GM12878 (cell line): ENCODE data around the gene FOXB2.

Experiments used
- CEBPB ChIP-seq, 2 experiments: fragments of 150-350 bp in 1 of 2; IDR thresholded peaks; 2 replicates each; pipeline ENCODE4 v1.6.1; 2012 to 2014; ENCODE audit warnings: low read depth in 2 of 2, low read length in 2 of 2, borderline replicate concordance in 1 of 2, inconsistent platforms in 1 of 2
- FOXM1 ChIP-seq: IDR thresholded peaks from 2 replicates; pipeline ENCODE4 v1.6.1; 2012; ENCODE audit warnings: low read depth, mild to moderate bottlenecking, inconsistent platforms, low read length, moderate library complexity
- MYB ChIP-seq: fragments of 150-350 bp; IDR thresholded peaks from 2 replicates; pipeline ENCODE4 v1.6.1; 2014; ENCODE audit warnings: mild to moderate bottlenecking, low read depth, low read length, borderline replicate concordance
- SMC3 ChIP-seq: IDR thresholded peaks from 2 replicates; pipeline ENCODE4 v1.6.1; 2011; ENCODE audit warnings: low read length, improper control_type of control experiment, borderline replicate concordance
- TARDBP ChIP-seq: IDR thresholded peaks from 2 replicates; pipeline ENCODE4 v1.6.1; 2016; ENCODE audit warnings: borderline replicate concordance
- TF ChIP-seq, protein P1 (sequence below), 3 experiments: IDR thresholded peaks in 2 of 3; conservative IDR thresholded peaks in 1 of 3; 2 replicates each; pipeline ENCODE4 v1.5.1; 2011; ENCODE audit warnings: low read depth in 3 of 3, low read length in 3 of 3, mild to moderate bottlenecking in 3 of 3, control low read depth in 2 of 3, moderate library complexity in 2 of 3, inconsistent platforms in 1 of 3, mixed read lengths in 1 of 3; ENCODE audit not compliant: control insufficient read depth in 2 of 3, insufficient read depth in 1 of 3; ENCODE audit errors: extremely low read depth in 1 of 3
- TF ChIP-seq, protein P2 (sequence below): IDR thresholded peaks from 2 replicates; pipeline ENCODE4 v1.6.1; 2012; ENCODE audit warnings: mild to moderate bottlenecking, low read depth, low read length

DNA sequence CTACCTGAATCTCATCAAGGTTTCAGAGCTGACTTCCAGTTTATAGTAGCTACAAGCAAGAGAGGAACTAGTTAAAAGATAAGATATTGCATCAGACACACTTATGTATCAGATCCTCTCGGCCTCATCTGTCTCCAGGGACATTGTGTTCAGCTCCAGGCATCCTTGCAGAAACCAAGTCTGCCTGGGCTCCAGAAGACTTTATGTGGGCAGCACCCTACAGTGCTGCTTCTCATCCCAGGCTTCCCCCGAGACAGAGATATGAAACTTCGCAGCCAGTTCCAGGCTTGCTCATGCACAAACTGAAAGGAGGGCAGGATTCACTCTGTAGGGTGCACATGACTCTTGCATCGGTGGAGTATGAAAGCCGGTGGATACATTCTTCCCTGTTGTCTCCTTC lies 33.9 kb upstream of the FOXB2 start:
- TF ChIP-seq MYB (no peak), FOXM1 (no peak), SMC3 (no peak), CEBPB (IDR thresholded peaks at IDR 0.05; ENCODE audit: borderline replicate concordance in 1 of 2, low read depth in 2 of 2, low read length in 2 of 2) (no peak), TARDBP (no peak)
- TF ChIP-seq, protein P1, sequence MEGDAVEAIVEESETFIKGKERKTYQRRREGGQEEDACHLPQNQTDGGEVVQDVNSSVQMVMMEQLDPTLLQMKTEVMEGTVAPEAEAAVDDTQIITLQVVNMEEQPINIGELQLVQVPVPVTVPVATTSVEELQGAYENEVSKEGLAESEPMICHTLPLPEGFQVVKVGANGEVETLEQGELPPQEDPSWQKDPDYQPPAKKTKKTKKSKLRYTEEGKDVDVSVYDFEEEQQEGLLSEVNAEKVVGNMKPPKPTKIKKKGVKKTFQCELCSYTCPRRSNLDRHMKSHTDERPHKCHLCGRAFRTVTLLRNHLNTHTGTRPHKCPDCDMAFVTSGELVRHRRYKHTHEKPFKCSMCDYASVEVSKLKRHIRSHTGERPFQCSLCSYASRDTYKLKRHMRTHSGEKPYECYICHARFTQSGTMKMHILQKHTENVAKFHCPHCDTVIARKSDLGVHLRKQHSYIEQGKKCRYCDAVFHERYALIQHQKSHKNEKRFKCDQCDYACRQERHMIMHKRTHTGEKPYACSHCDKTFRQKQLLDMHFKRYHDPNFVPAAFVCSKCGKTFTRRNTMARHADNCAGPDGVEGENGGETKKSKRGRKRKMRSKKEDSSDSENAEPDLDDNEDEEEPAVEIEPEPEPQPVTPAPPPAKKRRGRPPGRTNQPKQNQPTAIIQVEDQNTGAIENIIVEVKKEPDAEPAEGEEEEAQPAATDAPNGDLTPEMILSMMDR (IDR thresholded peaks at IDR 0.05 in 2 of 3, conservative IDR thresholded peaks at IDR 0.05 in 1 of 3; ENCODE audit: control insufficient read depth in 2 of 3, extremely low read depth in 1 of 3, insufficient read depth in 1 of 3, low read depth in 3 of 3, low read length in 3 of 3) = no peak
- TF ChIP-seq, protein P2, sequence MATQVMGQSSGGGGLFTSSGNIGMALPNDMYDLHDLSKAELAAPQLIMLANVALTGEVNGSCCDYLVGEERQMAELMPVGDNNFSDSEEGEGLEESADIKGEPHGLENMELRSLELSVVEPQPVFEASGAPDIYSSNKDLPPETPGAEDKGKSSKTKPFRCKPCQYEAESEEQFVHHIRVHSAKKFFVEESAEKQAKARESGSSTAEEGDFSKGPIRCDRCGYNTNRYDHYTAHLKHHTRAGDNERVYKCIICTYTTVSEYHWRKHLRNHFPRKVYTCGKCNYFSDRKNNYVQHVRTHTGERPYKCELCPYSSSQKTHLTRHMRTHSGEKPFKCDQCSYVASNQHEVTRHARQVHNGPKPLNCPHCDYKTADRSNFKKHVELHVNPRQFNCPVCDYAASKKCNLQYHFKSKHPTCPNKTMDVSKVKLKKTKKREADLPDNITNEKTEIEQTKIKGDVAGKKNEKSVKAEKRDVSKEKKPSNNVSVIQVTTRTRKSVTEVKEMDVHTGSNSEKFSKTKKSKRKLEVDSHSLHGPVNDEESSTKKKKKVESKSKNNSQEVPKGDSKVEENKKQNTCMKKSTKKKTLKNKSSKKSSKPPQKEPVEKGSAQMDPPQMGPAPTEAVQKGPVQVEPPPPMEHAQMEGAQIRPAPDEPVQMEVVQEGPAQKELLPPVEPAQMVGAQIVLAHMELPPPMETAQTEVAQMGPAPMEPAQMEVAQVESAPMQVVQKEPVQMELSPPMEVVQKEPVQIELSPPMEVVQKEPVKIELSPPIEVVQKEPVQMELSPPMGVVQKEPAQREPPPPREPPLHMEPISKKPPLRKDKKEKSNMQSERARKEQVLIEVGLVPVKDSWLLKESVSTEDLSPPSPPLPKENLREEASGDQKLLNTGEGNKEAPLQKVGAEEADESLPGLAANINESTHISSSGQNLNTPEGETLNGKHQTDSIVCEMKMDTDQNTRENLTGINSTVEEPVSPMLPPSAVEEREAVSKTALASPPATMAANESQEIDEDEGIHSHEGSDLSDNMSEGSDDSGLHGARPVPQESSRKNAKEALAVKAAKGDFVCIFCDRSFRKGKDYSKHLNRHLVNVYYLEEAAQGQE = no peak
